Parathyroid adenoma (tissue), 2 donors: ENCODE data around the gene ZCCHC17.
A peak's percentile ranks its signal among the peaks of the same experiment; 100 is the strongest.

Experiments
- H2AFZ ChIP-seq: fragments of 300-600 bp; sonication (generic); one replicate; pipeline ENCODE4 v1.7.0; 2017; ENCODE audit warnings: antibody characterized with exemption, mild to moderate bottlenecking
- H3K27ac ChIP-seq: fragments of 300-600 bp; sonication (generic); one replicate; pipeline ENCODE4 v1.7.0; 2017
- H3K27me3 ChIP-seq: fragments of 300-600 bp; sonication (generic); one replicate; pipeline ENCODE4 v1.7.0; 2017; ENCODE audit warnings: low read length; ENCODE audit not compliant: control insufficient read depth, insufficient read depth
- H3K36me3 ChIP-seq: fragments of 300-600 bp; sonication (generic); one replicate; pipeline ENCODE4 v1.7.0; 2017; ENCODE audit warnings: low read length; ENCODE audit not compliant: control insufficient read depth, insufficient read depth
- H3K4me1 ChIP-seq: fragments of 300-600 bp; sonication (generic); one replicate; pipeline ENCODE4 v1.7.0; 2017; ENCODE audit warnings: control low read depth
- H3K4me2 ChIP-seq: fragments of 300-600 bp; sonication (generic); one replicate; pipeline ENCODE4 v1.7.0; 2017; ENCODE audit warnings: low read length
- H3K4me3 ChIP-seq: fragments of 300-600 bp; sonication (generic); one replicate; pipeline ENCODE4 v1.7.0; 2017; ENCODE audit warnings: low read depth, low read length
- H3K79me2 ChIP-seq: fragments of 300-600 bp; sonication (generic); one replicate; pipeline ENCODE4 v1.7.0; 2017; ENCODE audit warnings: control low read depth
- H3K9ac ChIP-seq: fragments of 300-600 bp; sonication (generic); one replicate; pipeline ENCODE4 v1.7.0; 2017; ENCODE audit warnings: mild to moderate bottlenecking
- H3K9me3 ChIP-seq: fragments of 300-600 bp; sonication (generic); one replicate; pipeline ENCODE4 v1.7.0; 2017; ENCODE audit warnings: low read length; ENCODE audit not compliant: control insufficient read depth
- TF ChIP-seq, protein P1 (sequence below): fragments of 300-600 bp; sonication (generic); IDR thresholded peaks from one replicate; pipeline ENCODE4 v1.7.0; 2017; ENCODE audit warnings: antibody characterized with exemption, mild to moderate bottlenecking
- donor health status: primary hyperparathyroidism.

The ZCCHC17 gene

DNA sequence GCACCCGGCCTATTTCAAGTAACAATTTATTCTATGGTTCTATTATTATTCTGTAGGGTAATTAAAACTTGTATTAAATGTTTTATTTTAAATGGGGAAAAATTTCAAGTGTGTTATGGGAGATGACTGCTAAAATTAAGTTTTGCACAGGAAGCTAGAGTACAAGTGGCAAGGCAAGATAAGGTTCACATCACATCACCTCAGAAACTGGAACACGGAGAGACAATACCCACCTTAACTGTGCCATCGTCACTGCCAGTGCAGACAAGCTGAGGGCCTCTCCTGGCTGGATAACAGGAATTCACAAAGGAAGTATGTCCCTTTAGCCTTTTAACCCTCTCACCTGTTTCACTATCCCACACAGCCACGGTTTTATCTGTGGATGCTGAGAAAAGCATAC is 7.8 kb upstream of the ZCCHC17 start:
- Histone ChIP-seq H3K4me1 (no peaks in the 10 kb centered on the region), H3K9me3 (no peaks in the 10 kb centered on the region), H2AFZ (no peak overlapping the region), H3K9ac (no peak overlapping the region), H3K36me3 (no peaks in the 10 kb centered on the region), H3K4me3 (no peak overlapping the region), H3K79me2 (no peaks in the 10 kb centered on the region), H3K27ac (no peak overlapping the region), H3K27me3 (no peaks in the 10 kb centered on the region), H3K4me2 (no peak overlapping the region)
- TF ChIP-seq, protein P1, sequence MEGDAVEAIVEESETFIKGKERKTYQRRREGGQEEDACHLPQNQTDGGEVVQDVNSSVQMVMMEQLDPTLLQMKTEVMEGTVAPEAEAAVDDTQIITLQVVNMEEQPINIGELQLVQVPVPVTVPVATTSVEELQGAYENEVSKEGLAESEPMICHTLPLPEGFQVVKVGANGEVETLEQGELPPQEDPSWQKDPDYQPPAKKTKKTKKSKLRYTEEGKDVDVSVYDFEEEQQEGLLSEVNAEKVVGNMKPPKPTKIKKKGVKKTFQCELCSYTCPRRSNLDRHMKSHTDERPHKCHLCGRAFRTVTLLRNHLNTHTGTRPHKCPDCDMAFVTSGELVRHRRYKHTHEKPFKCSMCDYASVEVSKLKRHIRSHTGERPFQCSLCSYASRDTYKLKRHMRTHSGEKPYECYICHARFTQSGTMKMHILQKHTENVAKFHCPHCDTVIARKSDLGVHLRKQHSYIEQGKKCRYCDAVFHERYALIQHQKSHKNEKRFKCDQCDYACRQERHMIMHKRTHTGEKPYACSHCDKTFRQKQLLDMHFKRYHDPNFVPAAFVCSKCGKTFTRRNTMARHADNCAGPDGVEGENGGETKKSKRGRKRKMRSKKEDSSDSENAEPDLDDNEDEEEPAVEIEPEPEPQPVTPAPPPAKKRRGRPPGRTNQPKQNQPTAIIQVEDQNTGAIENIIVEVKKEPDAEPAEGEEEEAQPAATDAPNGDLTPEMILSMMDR: no peak

DNA sequence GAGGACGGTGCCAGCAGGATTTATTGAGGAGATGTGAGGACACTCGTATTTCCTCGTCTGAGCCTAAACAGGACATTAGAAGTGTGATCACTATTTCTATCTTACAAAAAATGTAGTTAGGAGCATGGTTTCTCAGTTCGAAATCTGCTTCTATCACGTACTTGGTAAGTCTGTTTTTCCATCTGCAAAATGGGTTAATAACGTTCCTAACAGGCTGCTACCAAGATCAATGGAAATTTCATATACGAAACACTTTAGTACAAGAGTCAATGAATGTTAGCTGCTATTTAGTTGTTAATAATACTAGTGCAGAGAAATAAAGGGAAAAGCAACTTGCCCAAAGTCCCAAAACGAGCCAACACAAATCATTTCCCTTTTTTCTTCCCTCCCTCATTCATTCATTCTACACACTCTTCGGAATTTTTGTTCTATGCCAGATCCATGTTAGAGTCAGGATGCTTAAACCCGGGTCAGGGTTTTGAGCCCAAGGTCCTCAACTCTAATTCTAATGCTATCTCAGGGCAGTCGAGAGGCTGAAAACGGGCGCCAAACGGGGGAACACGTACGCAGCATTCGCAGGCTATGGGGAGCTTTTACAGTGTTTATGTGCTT is 852 bp upstream of the ZCCHC17 start:
- Histone ChIP-seq H3K9ac (peak overlapping the region; percentile 7), H3K36me3 (no peaks in the 10 kb centered on the region), H3K4me3 (peak overlapping the region; percentile 83), H3K27ac (peak overlapping the region; percentile 54), H3K4me2 (peak overlapping the region; percentile 63), H3K4me1 (peaks cover 6% of the 10 kb centered on the region), H3K79me2 (peaks cover 22% of the 10 kb centered on the region), H3K27me3 (no peaks in the 10 kb centered on the region), H2AFZ (peak overlapping the region; percentile 89), H3K9me3 (no peaks in the 10 kb centered on the region)
- TF ChIP-seq, protein P1: no peak

DNA sequence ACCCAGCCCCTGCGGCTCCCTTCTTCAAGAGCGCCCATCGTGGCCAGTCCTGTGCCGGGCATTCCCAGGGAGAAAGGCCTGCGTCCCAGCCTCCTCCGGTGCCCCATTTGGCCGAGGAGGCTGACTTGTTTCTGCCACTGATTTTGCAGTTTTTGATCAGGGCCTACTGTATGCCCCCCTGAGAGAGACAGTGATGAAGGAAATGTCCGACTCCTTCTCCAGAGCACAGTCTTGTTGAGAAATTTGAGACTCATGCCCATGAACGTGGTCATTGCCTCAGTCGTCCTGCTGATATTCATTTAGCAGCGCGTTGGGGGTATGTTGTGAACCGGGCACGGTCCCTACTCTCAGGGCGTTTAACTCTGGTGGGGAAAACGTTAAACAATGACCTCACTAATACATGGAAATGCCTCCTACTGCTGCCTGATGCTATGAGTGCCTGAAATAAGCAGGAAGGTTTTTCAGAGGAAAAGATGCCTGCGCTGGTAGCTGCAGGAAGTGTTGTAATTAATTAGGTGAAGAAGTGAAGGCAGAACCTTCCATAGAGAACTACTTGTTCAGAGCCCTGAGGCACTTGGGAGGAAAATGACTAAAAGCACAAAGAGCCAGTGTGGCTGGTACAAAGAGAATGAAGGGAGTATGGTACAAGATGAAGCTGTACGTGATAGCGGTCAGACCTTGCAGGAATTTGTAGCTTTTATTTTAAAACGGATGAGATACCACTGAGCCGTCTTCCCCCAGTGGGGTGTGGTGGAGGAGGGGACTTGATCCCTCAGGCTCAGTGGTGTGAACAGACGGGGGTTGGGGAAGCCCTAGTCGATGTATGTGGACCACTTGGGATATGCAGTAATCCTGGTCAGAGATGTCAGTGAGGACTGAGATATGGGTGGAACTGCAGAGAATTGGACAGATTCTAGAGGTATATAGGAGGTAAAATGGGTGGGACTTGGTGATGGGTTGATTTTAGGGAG is 730 bp downstream of the ZCCHC17 start:
- Histone ChIP-seq H3K9me3 (no peaks in the 10 kb centered on the region), H3K9ac (peak overlapping the region; percentile 29)

DNA sequence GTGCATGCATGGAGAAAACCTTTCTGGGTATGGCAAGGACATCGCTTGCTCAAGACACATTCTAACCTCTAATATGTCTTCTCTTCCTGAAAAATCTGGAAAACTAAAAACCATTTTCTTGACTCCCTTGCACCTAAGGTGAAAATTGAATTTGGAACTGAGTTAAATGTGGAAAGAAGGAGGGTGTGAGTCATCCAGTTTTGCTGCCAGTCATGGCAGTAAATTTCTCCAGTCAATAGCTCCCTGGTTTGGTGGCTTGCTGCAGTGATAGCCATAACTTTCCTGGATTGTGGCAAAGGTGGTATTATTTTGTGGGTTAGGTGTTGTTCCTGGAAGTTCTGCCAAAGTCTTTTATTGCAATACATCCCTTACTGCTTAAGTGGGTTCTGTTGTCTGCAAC is 2.5 kb downstream of the ZCCHC17 start:
- Histone ChIP-seq H3K27me3 (no peaks in the 10 kb centered on the region), H3K9me3 (no peaks in the 10 kb centered on the region), H3K36me3 (no peaks in the 10 kb centered on the region), H2AFZ (no peak overlapping the region), H3K4me3 (no peak overlapping the region), H3K4me1 (peaks cover 6% of the 10 kb centered on the region), H3K9ac (no peak overlapping the region), H3K27ac (no peak overlapping the region), H3K79me2 (peaks cover 26% of the 10 kb centered on the region), H3K4me2 (no peak overlapping the region)
- TF ChIP-seq, protein P1: no peak

More for the DNA sequence above, 730 bp downstream of the ZCCHC17 start:
- Histone ChIP-seq H3K27me3 (no peaks in the 10 kb centered on the region), H3K4me1 (peaks cover 6% of the 10 kb centered on the region), H2AFZ (peak overlapping the region; percentile 85), H3K4me3 (peak overlapping the region; percentile 83), H3K36me3 (no peaks in the 10 kb centered on the region), H3K4me2 (peak overlapping the region; percentile 89), H3K27ac (peak overlapping the region; percentile 73), H3K79me2 (peaks cover 22% of the 10 kb centered on the region)
- TF ChIP-seq, protein P1: no peak
